ENCODE measurements around the gene WDPCP. TPM values are rescaled to one million over a fixed set of nuclear protein-coding genes. Genes with fewer than 3 reads are reported as not detected.

WDPCP gene
- total RNA-seq, 1 donor from 2014 or later = 11.8 TPM

DNA sequence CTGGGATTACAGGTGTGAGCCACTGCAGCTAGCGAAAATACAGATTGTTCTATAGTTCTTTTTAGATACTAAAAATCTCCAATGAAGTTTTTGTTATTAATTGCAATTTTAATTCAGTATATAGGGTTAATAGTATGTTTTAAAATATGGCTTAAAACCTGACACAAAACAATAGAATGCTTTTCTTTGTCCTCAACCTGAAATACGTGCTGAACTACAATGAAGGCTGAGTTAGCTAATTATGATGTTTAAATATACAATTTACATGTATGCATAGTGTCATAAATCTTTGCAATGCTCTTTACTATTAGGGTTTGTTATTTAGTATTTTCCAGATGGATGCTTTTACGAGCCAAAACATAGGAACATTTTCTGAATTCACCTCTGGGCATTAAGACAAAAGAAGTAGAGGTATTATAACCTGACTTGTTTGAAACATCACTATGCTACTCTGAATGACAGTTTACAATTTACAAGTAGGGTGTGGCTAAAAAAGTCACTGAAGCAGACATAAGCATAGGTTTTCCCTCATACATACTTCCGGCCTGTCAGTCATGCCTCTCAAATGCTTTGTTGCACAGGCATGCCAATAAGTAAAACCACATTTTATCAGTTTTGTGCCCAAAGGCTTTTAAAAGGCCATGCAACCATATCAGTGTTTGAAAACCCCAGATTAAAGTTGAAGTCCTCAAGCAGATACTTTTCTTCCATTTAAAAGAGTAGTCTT is 369.3 kb downstream of the WDPCP start:
- Mint-ChIP-seq H3K27ac (peak overlapping the region; percentile 1), H3K9me3 (no peaks in the 10 kb centered on the region), H3K4me1 (ENCODE audit: unreplicated experiment) (peaks cover 3% of the 10 kb centered on the region), H3K36me3 (no peaks in the 10 kb centered on the region), H3K4me3 (no peak overlapping the region), H3K27me3 (no peaks in the 10 kb centered on the region)
- TF ChIP-seq, protein P1, sequence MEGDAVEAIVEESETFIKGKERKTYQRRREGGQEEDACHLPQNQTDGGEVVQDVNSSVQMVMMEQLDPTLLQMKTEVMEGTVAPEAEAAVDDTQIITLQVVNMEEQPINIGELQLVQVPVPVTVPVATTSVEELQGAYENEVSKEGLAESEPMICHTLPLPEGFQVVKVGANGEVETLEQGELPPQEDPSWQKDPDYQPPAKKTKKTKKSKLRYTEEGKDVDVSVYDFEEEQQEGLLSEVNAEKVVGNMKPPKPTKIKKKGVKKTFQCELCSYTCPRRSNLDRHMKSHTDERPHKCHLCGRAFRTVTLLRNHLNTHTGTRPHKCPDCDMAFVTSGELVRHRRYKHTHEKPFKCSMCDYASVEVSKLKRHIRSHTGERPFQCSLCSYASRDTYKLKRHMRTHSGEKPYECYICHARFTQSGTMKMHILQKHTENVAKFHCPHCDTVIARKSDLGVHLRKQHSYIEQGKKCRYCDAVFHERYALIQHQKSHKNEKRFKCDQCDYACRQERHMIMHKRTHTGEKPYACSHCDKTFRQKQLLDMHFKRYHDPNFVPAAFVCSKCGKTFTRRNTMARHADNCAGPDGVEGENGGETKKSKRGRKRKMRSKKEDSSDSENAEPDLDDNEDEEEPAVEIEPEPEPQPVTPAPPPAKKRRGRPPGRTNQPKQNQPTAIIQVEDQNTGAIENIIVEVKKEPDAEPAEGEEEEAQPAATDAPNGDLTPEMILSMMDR (conservative IDR thresholded peaks at IDR 0.05) = no peak
- DNase-seq (ENCODE audit: extremely low spot score, unreplicated experiment) = no peak

DNA sequence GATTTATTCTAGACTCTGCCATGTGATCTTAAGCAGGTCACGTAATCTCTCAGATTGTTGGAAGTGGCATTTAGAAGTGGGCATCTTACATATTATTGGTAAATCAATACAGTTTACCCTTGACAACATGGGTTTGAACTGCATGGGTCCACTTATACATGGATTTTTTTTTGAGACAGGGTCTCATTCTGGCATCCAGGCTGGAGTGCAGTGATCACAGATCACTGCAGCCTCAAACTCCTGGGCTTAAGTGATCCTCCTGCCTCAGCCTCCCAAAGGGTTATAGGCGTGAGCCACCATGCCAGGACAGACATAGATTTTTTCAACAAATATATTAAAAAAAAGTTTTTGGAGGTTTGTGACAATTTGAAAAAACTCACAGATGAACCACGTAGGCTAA is 393.0 kb downstream of the WDPCP start:
- no peak overlapping the region for H3K4me3 Mint-ChIP-seq
- peaks cover 4% of the 10 kb centered on the region for H3K9me3 Mint-ChIP-seq
- no peak overlapping the region for H3K27ac Mint-ChIP-seq
- peaks cover 7% of the 10 kb centered on the region for H3K4me1 Mint-ChIP-seq (ENCODE audit: unreplicated experiment)
- no peak for DNase-seq (ENCODE audit: extremely low spot score, unreplicated experiment)
- TF ChIP-seq, protein P1 (conservative IDR thresholded peaks at IDR 0.05) = no peak
- no peaks in the 10 kb centered on the region for H3K36me3 Mint-ChIP-seq
- no peaks in the 10 kb centered on the region for H3K27me3 Mint-ChIP-seq

DNA sequence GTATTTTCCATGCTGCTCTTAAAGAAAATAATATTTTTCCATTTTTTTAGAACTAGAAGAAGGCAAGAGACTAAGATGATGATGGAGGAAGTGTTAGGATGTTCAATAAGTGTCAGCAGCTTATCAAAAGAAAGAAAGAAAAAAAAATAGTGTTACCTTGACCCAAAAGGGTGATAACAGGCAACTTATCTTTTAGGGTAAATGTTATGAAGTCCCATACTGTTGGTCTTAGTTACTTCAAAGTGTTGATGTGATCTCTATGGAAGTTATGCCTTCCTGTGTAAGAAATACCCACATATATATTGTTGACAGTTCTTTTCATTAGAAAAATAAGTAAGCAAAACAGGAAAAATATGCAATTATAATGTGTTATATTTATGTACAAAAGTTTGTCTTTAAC is 394.1 kb downstream of the WDPCP start:
- Mint-ChIP-seq H3K4me1 (ENCODE audit: unreplicated experiment) (peaks cover 7% of the 10 kb centered on the region), H3K27me3 (no peaks in the 10 kb centered on the region), H3K36me3 (peaks cover 4% of the 10 kb centered on the region), H3K9me3 (peaks cover 9% of the 10 kb centered on the region), H3K27ac (no peak overlapping the region), H3K4me3 (no peak overlapping the region)
- TF ChIP-seq, protein P1 (conservative IDR thresholded peaks at IDR 0.05) = no peak
- no peak for DNase-seq (ENCODE audit: extremely low spot score, unreplicated experiment)

DNA sequence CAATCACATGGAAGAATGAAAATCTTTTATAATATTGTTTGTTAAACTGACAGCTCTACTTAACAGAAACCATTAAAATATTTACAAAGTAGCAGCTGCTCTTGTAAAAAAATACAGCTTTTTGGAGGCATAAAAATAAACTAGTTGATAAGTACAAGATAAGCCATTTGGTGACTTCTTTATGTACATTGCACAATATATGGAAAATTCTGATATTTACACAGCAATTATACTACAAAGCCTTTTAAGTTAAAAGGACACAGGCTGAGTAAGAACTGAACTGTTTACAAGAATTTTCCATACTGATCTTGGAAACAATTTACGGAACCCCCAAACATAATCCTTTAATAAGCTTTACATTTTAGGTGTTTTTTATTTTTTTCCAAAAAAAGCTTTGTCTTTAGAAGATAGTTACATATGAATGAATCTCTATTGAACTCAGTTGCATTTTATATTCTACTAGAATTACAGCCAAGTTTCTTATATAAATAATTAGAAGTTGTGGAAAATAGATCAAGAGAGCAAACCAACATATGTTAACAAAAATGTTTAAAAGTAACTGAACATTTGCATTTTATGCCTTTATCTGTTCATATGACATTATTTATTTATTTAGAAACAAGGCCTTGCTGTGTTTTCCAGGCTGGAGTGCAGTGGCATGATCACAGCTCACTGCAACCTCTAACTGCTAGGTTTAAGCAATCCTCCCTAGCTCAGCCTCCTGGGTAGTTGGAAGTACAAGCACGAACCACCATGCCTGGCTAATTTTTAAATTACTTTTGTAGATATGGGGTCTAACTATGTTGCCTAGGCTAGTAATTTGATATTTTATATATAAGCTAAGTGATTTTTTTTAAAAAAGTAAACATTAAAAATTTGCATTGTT is 395.1 kb downstream of the WDPCP start:
- DNase-seq (ENCODE audit: extremely low spot score, unreplicated experiment) = no peak
- Mint-ChIP-seq H3K36me3 (peaks cover 9% of the 10 kb centered on the region), H3K4me1 (ENCODE audit: unreplicated experiment) (peaks cover 7% of the 10 kb centered on the region), H3K4me3 (no peak overlapping the region), H3K9me3 (peaks cover 11% of the 10 kb centered on the region), H3K27me3 (no peaks in the 10 kb centered on the region), H3K27ac (no peak overlapping the region)
- TF ChIP-seq, protein P1 (conservative IDR thresholded peaks at IDR 0.05) = no peak

DNA sequence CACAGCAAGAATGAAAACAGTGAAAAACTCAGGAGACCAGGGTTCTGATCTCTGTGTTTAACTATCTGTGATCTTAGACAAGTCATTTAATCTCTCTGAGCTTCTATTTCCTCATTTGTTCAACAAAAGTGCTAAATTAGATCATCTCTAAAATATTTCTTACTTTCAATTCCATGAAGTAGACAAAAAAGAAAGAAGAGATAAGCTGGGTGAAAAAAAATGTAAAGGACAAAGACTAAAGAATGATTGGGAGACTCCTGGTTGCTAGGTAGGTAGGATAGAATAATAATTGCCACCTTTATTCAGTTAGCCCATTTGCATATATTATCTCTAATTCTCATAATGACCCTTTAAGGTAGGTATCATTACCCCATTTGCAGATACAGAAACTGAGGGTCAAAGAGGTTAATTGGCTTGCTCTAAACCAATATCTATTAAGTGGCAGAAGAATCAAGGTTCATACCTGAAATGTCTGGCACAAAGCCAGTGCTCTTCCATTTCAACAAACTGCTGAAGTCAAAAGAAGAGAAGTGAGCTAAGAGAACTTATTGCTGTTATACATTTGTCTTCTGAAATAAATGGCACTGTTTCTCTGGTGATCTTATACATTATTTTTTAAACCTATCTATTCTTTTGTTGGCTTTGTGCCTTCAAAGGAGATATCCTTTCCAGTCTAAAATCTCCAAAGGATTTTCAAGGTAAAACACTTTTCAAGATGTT is 395.9 kb downstream of the WDPCP start:
- no peak for DNase-seq (ENCODE audit: extremely low spot score, unreplicated experiment)
- TF ChIP-seq, protein P1 (conservative IDR thresholded peaks at IDR 0.05) = no peak
- no peak overlapping the region for H3K27ac Mint-ChIP-seq
- peaks cover 7% of the 10 kb centered on the region for H3K4me1 Mint-ChIP-seq (ENCODE audit: unreplicated experiment)
- no peak overlapping the region for H3K4me3 Mint-ChIP-seq
- no peaks in the 10 kb centered on the region for H3K27me3 Mint-ChIP-seq
- H3K9me3 Mint-ChIP-seq = peaks cover 11% of the 10 kb centered on the region
- H3K36me3 Mint-ChIP-seq = peaks cover 9% of the 10 kb centered on the region
